Ishikawa (cell line): Measurements from ENCODE around the gene AP1M2.
A peak's percentile ranks its signal among the peaks of the same experiment; 100 is the strongest.

ENCODE experiments used
- CEBPB ChIP-seq: IDR thresholded peaks from 2 replicates; pipeline ENCODE4 v1.6.1; 2012
- CREB1 ChIP-seq: IDR thresholded peaks from 2 replicates; pipeline ENCODE4 v1.6.1; 2012; ENCODE audit warnings: low read depth
- EGR1 ChIP-seq: IDR thresholded peaks from 2 replicates; pipeline ENCODE4 v1.6.1; 2012
- EP300 ChIP-seq: IDR thresholded peaks from 2 replicates; pipeline ENCODE4 v1.6.1; 2012; ENCODE audit warnings: borderline replicate concordance
- FOXM1 ChIP-seq: IDR thresholded peaks from 2 replicates; pipeline ENCODE4 v1.6.1; 2012; ENCODE audit warnings: low read depth, borderline replicate concordance
- MAX ChIP-seq: IDR thresholded peaks from 2 replicates; pipeline ENCODE4 v1.6.1; 2012
- NFIC ChIP-seq: IDR thresholded peaks from 2 replicates; pipeline ENCODE4 v1.6.1; 2012
- RAD21 ChIP-seq: IDR thresholded peaks from 2 replicates; pipeline ENCODE4 v1.6.1; 2012; ENCODE audit warnings: low read depth
- TAF1 ChIP-seq: IDR thresholded peaks from 2 replicates; pipeline ENCODE4 v1.6.1; 2012; ENCODE audit warnings: low read depth, mild to moderate bottlenecking
- TCF12 ChIP-seq: IDR thresholded peaks from 2 replicates; pipeline ENCODE4 v1.6.1; 2012; ENCODE audit warnings: low read depth
- TEAD4 ChIP-seq: IDR thresholded peaks from 2 replicates; pipeline ENCODE4 v1.6.1; 2012
- YY1 ChIP-seq: IDR thresholded peaks from 2 replicates; pipeline ENCODE4 v1.6.1; 2012; ENCODE audit warnings: low read depth
- ZBTB7A ChIP-seq: IDR thresholded peaks from 2 replicates; pipeline ENCODE4 v1.6.1; 2012; ENCODE audit warnings: low read depth
- TF ChIP-seq, protein P1 (sequence below): IDR thresholded peaks from 2 replicates; pipeline ENCODE4 v1.6.1; 2012
- TF ChIP-seq, protein P2 (sequence below): IDR thresholded peaks from 2 replicates; pipeline ENCODE4 v1.6.1; 2012; ENCODE audit warnings: low read depth, mild to moderate bottlenecking

AP1M2 gene

DNA sequence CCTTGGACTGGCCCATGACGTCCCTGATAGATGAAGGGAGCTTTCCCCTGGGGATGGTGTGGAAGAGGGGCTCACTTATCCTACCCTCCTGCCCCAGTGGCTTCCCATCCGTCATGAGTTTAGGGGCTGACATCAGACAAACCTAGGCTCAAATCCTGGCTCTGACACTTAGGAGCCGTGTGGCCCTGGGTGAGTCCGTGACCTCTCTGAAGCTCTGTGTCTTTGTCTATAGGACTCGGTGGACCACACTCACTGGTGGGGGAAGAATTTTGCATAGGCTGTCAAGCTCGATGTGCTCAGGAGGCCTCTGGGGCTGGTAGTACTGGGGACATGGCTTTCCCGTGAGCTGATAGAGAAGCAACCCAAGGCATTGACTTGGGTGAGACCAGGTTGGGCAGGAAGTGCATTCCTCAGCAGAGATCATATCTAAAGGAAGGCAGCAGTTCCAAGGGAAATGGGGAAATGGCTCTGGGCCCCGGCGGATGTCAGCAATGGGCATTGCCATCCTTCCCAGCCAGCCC, 17.4 kb upstream of the AP1M2 start:
- no peak for TF ChIP-seq MAX
- no peak for TF ChIP-seq CEBPB
- TF ChIP-seq TCF12: no peak
- TF ChIP-seq NFIC: no peak
- TF ChIP-seq, protein P1, sequence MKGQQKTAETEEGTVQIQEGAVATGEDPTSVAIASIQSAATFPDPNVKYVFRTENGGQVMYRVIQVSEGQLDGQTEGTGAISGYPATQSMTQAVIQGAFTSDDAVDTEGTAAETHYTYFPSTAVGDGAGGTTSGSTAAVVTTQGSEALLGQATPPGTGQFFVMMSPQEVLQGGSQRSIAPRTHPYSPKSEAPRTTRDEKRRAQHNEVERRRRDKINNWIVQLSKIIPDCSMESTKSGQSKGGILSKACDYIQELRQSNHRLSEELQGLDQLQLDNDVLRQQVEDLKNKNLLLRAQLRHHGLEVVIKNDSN: no peak

DNA sequence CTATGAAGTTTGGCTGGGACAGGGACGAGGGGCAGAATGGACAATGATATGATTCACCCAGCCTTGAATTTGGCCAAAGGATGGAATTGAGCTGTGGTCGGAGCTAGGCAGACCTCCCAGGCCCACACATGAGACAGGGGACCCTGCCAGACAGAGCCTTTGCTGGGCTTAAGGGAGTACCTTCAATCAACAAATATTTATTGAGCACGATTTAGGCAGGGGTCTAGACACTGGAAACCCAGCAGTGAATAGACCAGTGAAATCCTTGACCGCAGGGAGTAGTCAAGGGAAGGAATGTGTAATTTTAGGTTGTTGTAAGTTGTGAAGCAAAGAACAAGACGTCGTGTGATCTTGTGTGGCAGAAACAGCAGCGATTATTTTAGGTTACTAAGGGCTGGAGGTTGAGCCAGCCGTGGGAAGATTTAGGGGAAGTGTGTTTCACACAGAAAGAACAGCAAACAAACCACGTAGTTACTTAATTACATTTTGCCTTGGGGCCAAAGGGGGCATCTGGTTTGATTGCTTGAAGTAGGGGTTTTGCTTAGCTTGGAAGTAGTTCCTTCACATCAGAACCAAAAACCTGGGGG, 16.9 kb upstream of the AP1M2 start:
- no peak for TF ChIP-seq TEAD4
- TF ChIP-seq CREB1: no peak
- TF ChIP-seq EGR1: no peak
- TF ChIP-seq TCF12: no peak
- TF ChIP-seq ZBTB7A: no peak
- TF ChIP-seq NFIC: no peak
- TF ChIP-seq, protein P1: no peak

- no peak for TF ChIP-seq RAD21
- no peak for TF ChIP-seq EGR1
- no peak for TF ChIP-seq CEBPB
- TF ChIP-seq NFIC: no peak
- TF ChIP-seq CREB1: no peak
- no peak for TF ChIP-seq EP300
- TF ChIP-seq TAF1: no peak
- TF ChIP-seq MAX: no peak
Observed at GRCh38 chr19:10603084-10603872, 16.2 kb upstream of the AP1M2 start.

DNA sequence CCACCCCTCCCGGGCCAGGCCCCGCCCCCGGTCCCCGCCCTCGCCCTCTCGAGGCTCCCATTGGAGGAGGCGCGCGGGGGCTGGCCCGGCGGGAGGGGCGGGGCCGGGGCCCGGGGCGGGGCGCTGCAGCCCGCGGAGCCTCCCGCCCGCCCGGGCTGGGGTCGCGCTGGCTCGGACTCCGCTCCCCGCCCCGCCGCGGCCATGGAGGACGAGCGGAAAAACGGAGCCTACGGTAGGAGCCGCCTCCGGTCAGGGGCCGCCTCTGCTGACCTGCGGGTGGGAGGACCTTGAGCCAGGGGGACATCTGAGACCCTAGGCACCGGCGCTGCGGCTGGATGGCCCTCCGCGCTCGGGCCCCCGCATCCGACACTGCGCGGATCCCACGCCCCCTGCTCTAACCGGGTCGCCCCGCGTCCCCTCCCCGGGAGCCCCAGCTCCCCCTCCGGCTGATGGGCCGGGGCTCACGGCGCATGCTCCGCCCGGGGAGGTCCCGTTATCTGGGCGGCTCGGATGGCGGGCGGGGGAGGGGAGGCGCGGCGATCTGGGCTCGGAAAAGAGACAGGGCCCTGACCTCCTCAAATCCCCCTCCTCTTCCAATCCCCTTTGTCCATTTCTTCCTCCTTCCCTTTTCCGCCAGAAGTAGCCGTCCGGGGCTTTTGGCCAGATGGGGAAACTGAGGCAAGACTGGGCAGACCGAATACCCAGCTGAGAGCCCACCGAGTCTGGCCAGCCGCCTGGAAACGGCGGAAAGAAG, 15.4 kb upstream of the AP1M2 start:
- TF ChIP-seq TCF12 (no peak; the same call in 1 of the 2 replicates), ZBTB7A (peak; percentile 91)

DNA sequence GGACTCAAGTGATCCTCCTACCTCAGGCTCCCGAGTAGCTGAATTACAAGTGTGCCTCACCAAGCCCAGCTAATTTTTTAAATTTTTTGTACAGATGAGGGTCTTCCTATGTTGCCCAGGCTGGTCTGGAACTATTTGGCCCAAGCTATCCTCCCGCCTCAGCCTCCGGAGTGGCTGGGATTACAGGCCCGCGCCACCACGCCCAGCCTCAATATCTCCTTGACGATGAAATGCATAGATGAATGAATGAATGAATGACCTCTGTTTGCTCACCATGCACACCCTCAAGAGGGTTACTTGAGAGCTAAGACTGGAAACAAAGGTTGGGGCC, 14.9 kb upstream of the AP1M2 start:
- TF ChIP-seq NFIC (no peak), EGR1 (no peak), RAD21 (no peak), TEAD4 (no peak), CEBPB (no peak), TAF1 (no peak), ZBTB7A (no peak), YY1 (no peak), MAX (no peak), CREB1 (no peak)
- TF ChIP-seq, protein P2, sequence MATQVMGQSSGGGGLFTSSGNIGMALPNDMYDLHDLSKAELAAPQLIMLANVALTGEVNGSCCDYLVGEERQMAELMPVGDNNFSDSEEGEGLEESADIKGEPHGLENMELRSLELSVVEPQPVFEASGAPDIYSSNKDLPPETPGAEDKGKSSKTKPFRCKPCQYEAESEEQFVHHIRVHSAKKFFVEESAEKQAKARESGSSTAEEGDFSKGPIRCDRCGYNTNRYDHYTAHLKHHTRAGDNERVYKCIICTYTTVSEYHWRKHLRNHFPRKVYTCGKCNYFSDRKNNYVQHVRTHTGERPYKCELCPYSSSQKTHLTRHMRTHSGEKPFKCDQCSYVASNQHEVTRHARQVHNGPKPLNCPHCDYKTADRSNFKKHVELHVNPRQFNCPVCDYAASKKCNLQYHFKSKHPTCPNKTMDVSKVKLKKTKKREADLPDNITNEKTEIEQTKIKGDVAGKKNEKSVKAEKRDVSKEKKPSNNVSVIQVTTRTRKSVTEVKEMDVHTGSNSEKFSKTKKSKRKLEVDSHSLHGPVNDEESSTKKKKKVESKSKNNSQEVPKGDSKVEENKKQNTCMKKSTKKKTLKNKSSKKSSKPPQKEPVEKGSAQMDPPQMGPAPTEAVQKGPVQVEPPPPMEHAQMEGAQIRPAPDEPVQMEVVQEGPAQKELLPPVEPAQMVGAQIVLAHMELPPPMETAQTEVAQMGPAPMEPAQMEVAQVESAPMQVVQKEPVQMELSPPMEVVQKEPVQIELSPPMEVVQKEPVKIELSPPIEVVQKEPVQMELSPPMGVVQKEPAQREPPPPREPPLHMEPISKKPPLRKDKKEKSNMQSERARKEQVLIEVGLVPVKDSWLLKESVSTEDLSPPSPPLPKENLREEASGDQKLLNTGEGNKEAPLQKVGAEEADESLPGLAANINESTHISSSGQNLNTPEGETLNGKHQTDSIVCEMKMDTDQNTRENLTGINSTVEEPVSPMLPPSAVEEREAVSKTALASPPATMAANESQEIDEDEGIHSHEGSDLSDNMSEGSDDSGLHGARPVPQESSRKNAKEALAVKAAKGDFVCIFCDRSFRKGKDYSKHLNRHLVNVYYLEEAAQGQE: no peak
- TF ChIP-seq, protein P1: no peak

DNA sequence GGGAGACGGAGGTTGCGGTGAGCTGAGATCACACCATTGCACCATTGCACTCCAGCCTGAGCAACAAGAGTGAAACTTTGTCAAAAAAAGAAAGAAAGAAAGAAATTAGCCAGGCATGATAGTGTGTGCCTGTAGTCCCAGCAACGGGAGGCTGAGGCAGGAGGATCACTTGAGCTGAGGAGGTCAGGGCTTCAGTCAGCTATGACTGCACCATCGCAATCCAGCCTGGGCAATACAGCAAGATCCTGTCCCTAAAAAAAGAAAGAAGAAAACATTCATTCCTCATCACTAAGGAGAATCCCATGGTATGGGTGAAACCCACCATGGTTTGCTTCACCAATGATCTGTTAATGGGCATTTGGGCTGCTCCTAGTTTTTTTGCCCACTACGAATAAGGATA, 13.0 kb upstream of the AP1M2 start:
- TF ChIP-seq EP300 (no peak), TEAD4 (no peak), TAF1 (no peak), CEBPB (no peak), EGR1 (no peak), ZBTB7A (no peak), TCF12 (no peak), MAX (no peak), FOXM1 (no peak), YY1 (no peak), CREB1 (no peak), RAD21 (no peak), NFIC (no peak)
- TF ChIP-seq, protein P2: no peak
- TF ChIP-seq, protein P1: no peak
